Neuron (in vitro differentiated cells): Measurements from ENCODE around the gene ESRRG.

Experiments used
- H2AFZ ChIP-seq: one replicate; pipeline ENCODE4 v1.6.1; 2013; ENCODE audit warnings: low read depth, mild to moderate bottlenecking, inconsistent platforms, low read length, moderate library complexity
- H3K27me3 ChIP-seq: one replicate; pipeline ENCODE4 v1.6.1; 2013; ENCODE audit warnings: low read length; ENCODE audit not compliant: insufficient read depth
- H3K36me3 ChIP-seq: one replicate; pipeline ENCODE4 v1.6.1; 2013; ENCODE audit warnings: low read length; ENCODE audit not compliant: insufficient read depth
- H3K4me1 ChIP-seq: one replicate; pipeline ENCODE4 v1.6.1; 2013; ENCODE audit warnings: low read length; ENCODE audit not compliant: insufficient read depth
- H3K4me3 ChIP-seq: 2 replicates; pipeline ENCODE4 v1.5.1; 2013; ENCODE audit warnings: mild to moderate bottlenecking, low read length, moderate library complexity
- H3K9me3 ChIP-seq: one replicate; pipeline ENCODE4 v1.6.1; 2013; ENCODE audit warnings: low read length

ESRRG gene

DNA sequence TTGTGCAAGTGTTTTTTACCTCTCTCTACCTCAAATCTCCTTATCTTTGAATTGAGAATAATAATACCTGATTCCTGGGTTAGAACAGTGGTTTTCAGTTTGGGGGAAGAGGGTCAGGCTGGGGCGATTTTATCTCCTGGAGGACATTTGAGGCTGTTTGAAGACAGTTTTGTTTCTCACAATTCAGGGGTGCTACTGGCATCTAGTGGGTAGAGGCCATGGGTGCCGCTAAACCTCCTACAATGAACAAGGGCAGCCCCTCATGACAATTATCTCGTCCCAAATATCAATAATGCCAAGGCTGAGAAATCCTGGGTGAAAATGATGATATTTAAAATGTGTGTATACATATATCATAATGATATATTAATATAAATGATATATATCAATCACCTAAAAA is 160.8 kb downstream of the ESRRG start:
- Histone ChIP-seq H2AFZ (no peak overlapping the region), H3K9me3 (no peaks in the 10 kb centered on the region), H3K27me3 (no peaks in the 10 kb centered on the region), H3K4me3 (no peak overlapping the region), H3K36me3 (no peaks in the 10 kb centered on the region), H3K4me1 (peaks cover 6% of the 10 kb centered on the region)

DNA sequence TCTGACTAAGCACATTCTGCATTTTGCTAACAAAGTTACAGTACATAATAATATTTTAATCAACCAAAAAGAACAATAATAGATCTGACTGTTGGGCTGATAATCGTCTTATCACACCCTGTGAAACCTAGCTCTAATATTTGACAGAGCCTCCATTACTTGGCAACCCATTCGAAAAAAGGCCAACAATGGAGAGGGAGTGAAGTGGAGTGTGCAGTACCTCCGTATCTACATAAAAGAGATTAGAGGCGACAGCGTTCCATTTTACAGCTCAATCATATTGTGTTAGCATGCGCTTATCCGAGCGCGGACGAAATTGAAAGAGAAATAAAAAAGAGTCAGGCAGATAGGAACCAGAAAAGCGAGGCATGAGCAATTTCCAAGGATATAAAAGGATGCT is 162.7 kb downstream of the ESRRG start:
- no peaks in the 10 kb centered on the region for H3K36me3 ChIP-seq
- H3K9me3 ChIP-seq, result no peaks in the 10 kb centered on the region
- no peak overlapping the region for H3K4me3 ChIP-seq
- H3K4me1 ChIP-seq, result peaks cover 8% of the 10 kb centered on the region
- no peaks in the 10 kb centered on the region for H3K27me3 ChIP-seq
- no peak overlapping the region for H2AFZ ChIP-seq

DNA sequence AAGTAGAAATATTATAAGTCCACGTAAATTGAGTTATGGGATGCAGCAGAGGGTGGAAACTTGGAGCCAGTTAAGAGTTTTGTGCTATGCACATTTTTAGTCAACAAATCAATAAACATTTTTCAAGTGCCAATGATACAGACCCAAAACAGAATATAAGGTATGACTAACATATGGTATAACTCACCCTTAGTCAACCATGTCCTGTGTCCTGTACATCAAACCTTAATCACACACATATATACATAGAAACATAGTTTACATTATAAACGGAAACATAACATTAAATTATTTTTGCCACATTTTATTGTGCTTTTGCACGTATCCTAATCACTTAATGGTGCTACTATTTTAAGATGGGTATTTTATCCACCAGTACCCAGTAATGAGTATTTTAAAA is 163.9 kb downstream of the ESRRG start:
- no peaks in the 10 kb centered on the region for H3K9me3 ChIP-seq
- H3K4me3 ChIP-seq, result no peak overlapping the region
- peaks cover 11% of the 10 kb centered on the region for H3K4me1 ChIP-seq
- no peaks in the 10 kb centered on the region for H3K36me3 ChIP-seq
- no peaks in the 10 kb centered on the region for H3K27me3 ChIP-seq
- no peak overlapping the region for H2AFZ ChIP-seq

DNA sequence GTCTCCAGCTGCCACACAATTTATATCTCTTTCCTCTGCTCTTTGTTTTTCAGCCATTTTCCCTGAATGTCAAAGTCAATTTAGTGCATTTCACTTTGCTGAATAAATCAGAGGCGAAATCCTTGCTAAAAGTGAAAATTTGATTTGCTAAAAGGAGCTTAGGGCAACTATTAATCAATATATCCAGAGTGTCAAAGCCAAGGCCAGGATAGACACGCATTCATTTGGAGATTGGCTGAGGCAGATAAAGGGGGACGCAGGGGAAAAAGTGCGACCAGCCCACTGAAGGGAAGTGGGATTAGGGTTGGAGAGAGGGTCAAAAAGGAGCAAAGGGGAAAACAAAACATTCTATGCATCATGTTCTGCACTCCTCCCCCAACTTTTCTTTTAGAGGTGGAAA is 167.6 kb downstream of the ESRRG start:
- peaks cover 11% of the 10 kb centered on the region for H3K4me1 ChIP-seq
- no peaks in the 10 kb centered on the region for H3K27me3 ChIP-seq
- no peaks in the 10 kb centered on the region for H3K36me3 ChIP-seq
- H2AFZ ChIP-seq, result no peak overlapping the region
- no peak overlapping the region for H3K4me3 ChIP-seq
- no peaks in the 10 kb centered on the region for H3K9me3 ChIP-seq

DNA sequence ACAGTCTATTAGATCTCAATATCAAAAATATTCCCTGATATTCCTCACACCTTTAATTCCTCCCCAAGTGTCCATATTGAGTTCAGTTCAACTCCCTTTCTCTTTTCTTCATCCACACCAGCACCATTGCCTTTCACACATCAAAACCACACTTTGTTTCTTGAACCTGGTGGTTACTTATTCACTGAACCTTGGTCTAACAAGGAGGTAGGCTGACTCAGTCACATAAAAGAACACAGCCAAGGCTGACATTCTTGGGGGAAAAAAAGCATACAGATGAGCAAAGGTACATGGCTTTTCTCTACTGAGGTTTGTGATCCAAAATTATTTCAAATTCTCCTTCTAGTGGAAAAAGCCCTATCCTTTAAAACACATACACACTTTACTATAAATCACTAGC is 168.3 kb downstream of the ESRRG start:
- H3K36me3 ChIP-seq, result no peaks in the 10 kb centered on the region
- H3K9me3 ChIP-seq, result no peaks in the 10 kb centered on the region

DNA sequence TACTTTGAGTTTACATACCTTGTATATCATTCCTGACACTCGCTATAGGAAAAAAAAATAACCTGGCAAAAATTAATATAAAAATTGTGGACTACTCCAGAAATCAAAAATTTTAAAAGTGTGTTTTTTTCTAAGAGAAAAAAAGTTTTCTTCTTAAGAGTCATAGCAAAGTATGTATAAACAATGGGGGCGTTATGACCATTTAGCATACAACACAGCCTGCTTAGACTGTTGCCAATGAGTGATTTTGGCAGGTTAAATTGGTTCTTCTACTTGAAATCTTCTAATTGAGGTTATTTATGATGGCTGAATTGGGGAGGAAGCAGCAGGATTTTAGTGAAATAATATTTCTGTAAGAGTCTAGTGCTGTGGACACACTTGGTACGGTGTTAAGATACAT is 169.5 kb downstream of the ESRRG start:
- Histone ChIP-seq H2AFZ (no peak overlapping the region), H3K9me3 (no peaks in the 10 kb centered on the region), H3K36me3 (no peaks in the 10 kb centered on the region), H3K4me3 (no peak overlapping the region), H3K27me3 (no peaks in the 10 kb centered on the region), H3K4me1 (peaks cover 5% of the 10 kb centered on the region)

More for the DNA sequence above, 168.3 kb downstream of the ESRRG start:
- Histone ChIP-seq H3K4me1 (peaks cover 5% of the 10 kb centered on the region), H3K4me3 (no peak overlapping the region), H2AFZ (no peak overlapping the region), H3K27me3 (no peaks in the 10 kb centered on the region)

DNA sequence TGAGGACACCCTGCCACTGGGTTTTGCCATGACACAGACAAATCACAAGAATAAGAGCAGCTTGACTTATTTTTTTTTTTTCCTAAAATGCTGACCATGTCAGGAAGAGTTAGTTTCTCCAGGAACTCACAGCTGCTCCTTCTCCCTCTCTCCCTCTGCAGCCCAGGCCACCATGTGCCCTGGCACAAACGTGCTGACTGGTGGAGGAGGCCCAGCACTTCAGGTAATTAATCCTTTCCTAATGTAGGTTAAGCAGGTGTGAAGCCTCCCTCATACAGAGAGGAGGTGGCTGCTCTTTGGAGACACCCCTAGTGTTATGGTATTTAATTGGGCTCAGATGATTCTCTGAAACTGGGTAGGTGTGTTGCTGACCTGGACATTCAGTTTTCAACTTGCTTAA is 170.2 kb downstream of the ESRRG start:
- no peaks in the 10 kb centered on the region for H3K9me3 ChIP-seq
- no peak overlapping the region for H3K4me3 ChIP-seq
- no peaks in the 10 kb centered on the region for H3K36me3 ChIP-seq
- H3K4me1 ChIP-seq, result peaks cover 5% of the 10 kb centered on the region
- H3K27me3 ChIP-seq, result no peaks in the 10 kb centered on the region
- no peak overlapping the region for H2AFZ ChIP-seq

DNA sequence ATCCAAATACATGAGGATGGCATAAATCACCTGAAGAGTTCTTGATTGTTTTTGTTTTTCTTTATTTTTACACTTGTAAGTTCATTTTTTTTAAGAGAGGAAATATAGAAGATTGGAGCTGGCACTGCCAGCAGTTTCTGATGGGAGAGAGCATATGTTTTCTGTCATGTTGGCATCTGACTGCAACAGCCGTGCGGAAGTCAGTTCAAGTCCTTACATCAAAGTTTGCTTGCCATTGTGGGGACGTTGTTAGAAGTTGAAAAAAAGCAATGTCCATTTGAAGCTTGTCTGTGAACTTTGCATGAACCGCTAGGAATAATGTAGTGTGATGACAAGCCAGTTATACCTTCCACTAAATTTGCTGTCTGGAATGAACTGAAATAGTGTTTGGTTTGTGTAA is 173.4 kb downstream of the ESRRG start:
- H3K4me1 ChIP-seq, result no peaks in the 10 kb centered on the region
- H3K36me3 ChIP-seq, result no peaks in the 10 kb centered on the region
- H3K27me3 ChIP-seq, result no peaks in the 10 kb centered on the region
- no peaks in the 10 kb centered on the region for H3K9me3 ChIP-seq
- H2AFZ ChIP-seq, result no peak overlapping the region
- H3K4me3 ChIP-seq, result no peak overlapping the region

DNA sequence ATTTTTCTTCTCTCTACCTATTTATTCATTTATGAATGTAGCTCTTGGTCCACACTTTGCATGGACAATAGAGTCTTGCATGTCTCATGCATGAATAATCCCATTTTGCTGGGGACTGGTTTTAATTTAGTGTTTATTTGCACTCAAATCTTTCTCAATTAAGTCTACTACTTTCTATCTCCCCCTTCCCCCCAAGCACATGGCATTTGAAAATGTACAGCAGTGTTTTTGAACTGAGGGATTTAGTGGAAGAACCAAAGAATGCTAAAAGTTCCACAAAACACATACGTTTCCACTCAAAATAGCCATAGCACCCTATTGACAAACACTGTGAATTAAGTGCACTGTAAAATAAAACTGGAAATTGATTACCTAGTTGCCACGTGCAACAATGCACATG is 180.5 kb downstream of the ESRRG start:
- H3K9me3 ChIP-seq, result no peaks in the 10 kb centered on the region
- no peak overlapping the region for H3K4me3 ChIP-seq
- H3K36me3 ChIP-seq, result no peaks in the 10 kb centered on the region
- no peaks in the 10 kb centered on the region for H3K4me1 ChIP-seq
- H2AFZ ChIP-seq, result no peak overlapping the region
- H3K27me3 ChIP-seq, result no peaks in the 10 kb centered on the region

DNA sequence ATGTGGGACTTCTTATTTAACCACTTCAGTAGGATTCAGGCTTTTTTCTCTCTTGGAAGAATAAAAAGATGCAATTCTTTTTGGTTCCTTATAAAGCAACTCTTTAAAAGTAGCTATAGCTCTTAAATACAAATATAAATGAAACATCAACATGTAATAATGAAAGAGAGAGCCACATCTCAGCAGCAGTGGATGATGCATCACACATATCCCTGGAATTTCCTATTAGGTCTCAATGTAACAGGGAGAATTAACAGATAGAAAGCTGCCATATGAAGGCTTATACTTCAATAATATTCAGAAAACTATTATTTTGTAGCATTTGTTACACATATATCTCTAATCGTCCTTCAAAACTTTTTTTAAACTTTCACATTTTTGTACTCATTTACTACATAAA is 181.0 kb downstream of the ESRRG start:
- no peaks in the 10 kb centered on the region for H3K4me1 ChIP-seq
- H3K4me3 ChIP-seq, result no peak overlapping the region
- no peak overlapping the region for H2AFZ ChIP-seq
- H3K9me3 ChIP-seq, result no peaks in the 10 kb centered on the region
- H3K27me3 ChIP-seq, result no peaks in the 10 kb centered on the region
- H3K36me3 ChIP-seq, result no peaks in the 10 kb centered on the region

DNA sequence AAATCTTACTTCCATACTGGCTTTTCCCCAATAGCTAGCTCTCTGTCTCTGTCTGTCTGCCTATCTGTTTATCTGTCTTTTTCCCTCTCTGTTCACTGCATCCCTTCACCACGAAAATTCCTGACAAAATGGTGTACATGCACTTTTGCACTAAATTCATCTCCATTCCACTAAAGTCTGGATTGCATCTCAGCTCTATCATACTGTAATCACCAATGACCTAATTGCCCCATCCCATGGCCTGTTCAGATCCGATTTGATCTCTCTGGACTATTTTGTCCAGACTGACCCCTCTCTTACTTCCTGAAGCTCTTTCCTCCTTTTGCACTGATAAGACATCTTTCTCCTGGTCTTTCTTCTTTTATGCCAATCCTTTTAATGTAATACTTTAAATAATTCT is 187.5 kb downstream of the ESRRG start:
- Histone ChIP-seq H2AFZ (no peak overlapping the region), H3K36me3 (no peaks in the 10 kb centered on the region), H3K4me3 (no peak overlapping the region), H3K9me3 (no peaks in the 10 kb centered on the region), H3K27me3 (no peaks in the 10 kb centered on the region), H3K4me1 (no peaks in the 10 kb centered on the region)

DNA sequence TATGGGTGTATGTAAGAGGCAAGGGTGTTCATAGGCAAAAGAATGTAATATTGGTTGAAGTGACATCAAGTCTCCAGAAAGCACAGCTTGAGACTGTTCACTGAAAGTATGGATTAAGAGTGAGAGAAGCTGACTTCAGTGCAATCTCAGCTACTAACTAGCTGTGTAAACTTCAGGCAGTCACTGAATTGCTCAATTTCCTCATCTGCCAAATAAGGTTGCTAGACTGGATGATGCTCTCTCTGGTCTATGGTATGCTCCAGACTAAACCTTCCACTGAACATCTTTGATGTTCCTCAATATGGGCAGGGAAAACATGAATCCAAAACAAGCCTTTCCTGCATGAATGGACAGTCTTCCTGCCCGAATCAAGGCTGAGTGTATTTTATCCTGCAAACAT is 188.2 kb downstream of the ESRRG start:
- Histone ChIP-seq H2AFZ (no peak overlapping the region), H3K4me3 (no peak overlapping the region)

DNA sequence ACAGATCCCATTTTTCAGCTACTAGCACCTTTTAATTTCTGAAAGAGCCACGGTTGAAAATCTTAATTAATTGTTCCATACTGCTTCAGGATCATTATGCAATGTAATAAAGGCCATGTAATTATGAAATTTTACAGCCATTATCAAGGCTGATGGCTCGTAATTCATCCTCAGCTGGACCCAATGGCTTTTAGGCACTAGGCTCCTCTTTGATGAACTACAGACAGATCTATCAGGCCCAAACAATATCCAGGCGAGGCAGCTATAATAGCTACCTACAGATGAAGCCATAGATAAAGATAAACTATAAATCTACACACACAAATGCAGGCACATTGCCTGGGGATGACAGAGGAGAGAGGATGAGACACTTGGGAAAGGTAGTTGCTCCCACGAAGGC is 189.5 kb downstream of the ESRRG start:
- H2AFZ ChIP-seq, result no peak overlapping the region
- no peaks in the 10 kb centered on the region for H3K36me3 ChIP-seq
- H3K9me3 ChIP-seq, result no peaks in the 10 kb centered on the region
- H3K4me1 ChIP-seq, result no peaks in the 10 kb centered on the region
- no peaks in the 10 kb centered on the region for H3K27me3 ChIP-seq
- no peak overlapping the region for H3K4me3 ChIP-seq

More for the DNA sequence above, 188.2 kb downstream of the ESRRG start:
- no peaks in the 10 kb centered on the region for H3K36me3 ChIP-seq
- no peaks in the 10 kb centered on the region for H3K9me3 ChIP-seq
- H3K27me3 ChIP-seq, result no peaks in the 10 kb centered on the region
- no peaks in the 10 kb centered on the region for H3K4me1 ChIP-seq

DNA sequence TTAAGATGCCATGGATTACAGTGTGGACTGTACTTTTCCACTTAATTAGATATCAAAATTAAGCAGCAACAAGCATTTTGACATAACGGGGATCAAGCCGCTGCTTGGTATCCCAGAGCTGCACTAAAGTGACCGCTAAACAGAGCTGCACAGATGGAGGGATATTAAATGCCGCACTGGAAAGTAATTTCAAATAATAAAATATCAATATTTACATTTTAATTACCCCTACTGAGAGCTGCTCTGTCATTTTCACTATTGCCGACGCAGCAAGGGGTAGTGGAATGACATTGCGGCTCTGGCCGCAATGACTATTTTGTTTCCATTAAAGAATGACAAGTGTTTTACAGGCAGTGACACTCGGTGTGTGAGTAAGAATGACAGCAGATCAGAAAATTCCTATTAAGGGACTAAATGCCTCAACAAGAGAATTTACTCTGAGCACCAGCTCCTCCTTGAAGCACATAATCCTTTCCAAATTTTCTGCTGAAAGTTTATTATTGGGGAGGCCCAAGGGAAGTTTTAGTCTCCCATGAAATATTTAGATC is 190.9 kb downstream of the ESRRG start:
- Histone ChIP-seq H2AFZ (no peak overlapping the region), H3K9me3 (no peaks in the 10 kb centered on the region), H3K4me1 (no peaks in the 10 kb centered on the region), H3K36me3 (no peaks in the 10 kb centered on the region), H3K27me3 (no peaks in the 10 kb centered on the region), H3K4me3 (no peak overlapping the region)
